DND-41 (cell line): Measurements from ENCODE around the gene TTBK1.

Source experiments
- ATAC-seq: fragments of 200-7000 bp; cut with Tn5 transposase; 3 replicates; pipeline ENCODE4 v1.9.1; 2021; ENCODE audit warnings: low read depth; ENCODE audit not compliant: insufficient read depth
- DNase-seq: peaks from one replicate; pipeline ENCODE4 v3.0.0-alpha.2; 2020
- H2AFZ ChIP-seq: 2 replicates; pipeline ENCODE4 v1.6.0; 2012; ENCODE audit warnings: low read depth, low read length
- H3K27ac ChIP-seq: 2 replicates; pipeline ENCODE4 v1.5.1; 2012; ENCODE audit warnings: low read length, inconsistent platforms
- H3K27me3 ChIP-seq: fragments of 200-600 bp; sonication (generic); 2 replicates; pipeline ENCODE4 v1.6.0; 2012; ENCODE audit warnings: low read length, mild to moderate bottlenecking, inconsistent platforms; ENCODE audit not compliant: insufficient read depth, poor library complexity
- H3K36me3 ChIP-seq: 2 replicates; pipeline ENCODE4 v1.5.1; 2012; ENCODE audit warnings: low read length, inconsistent platforms; ENCODE audit not compliant: insufficient read depth
- H3K4me1 ChIP-seq: 2 replicates; pipeline ENCODE4 v1.5.1; 2012; ENCODE audit warnings: mild to moderate bottlenecking, low read length; ENCODE audit not compliant: insufficient read depth
- H3K4me2 ChIP-seq: 2 replicates; pipeline ENCODE4 v1.6.0; 2012; ENCODE audit warnings: mild to moderate bottlenecking, moderate library complexity, low read length, inconsistent platforms; ENCODE audit not compliant: insufficient read depth
- H3K4me3 ChIP-seq, 2 experiments: fragments of 200-600 bp in 1 of 2; shearing (Covaris generic) in 1 of 2; 2 replicates each; pipeline ENCODE4 v1.5.1; 2012 to 2016; ENCODE audit warnings: inconsistent platforms in 2 of 2, low read length in 2 of 2, mild to moderate bottlenecking in 2 of 2, low read depth in 1 of 2, moderate library complexity in 1 of 2
- H3K79me2 ChIP-seq: 2 replicates; pipeline ENCODE4 v1.6.0; 2012; ENCODE audit warnings: low read length, inconsistent platforms; ENCODE audit not compliant: insufficient read depth
- H3K9ac ChIP-seq: 2 replicates; pipeline ENCODE4 v1.6.0; 2012; ENCODE audit warnings: low read depth, mild to moderate bottlenecking, inconsistent platforms, low read length, moderate library complexity
- H3K9me3 ChIP-seq: 2 replicates; pipeline ENCODE4 v1.5.1; 2012; ENCODE audit warnings: low read length, moderate library complexity, mild to moderate bottlenecking, inconsistent platforms; ENCODE audit not compliant: insufficient read depth, severe bottlenecking
- H4K20me1 ChIP-seq: 2 replicates; pipeline ENCODE4 v1.6.0; 2012; ENCODE audit warnings: low read length; ENCODE audit not compliant: insufficient read depth
- EZH2 ChIP-seq: IDR thresholded peaks from 3 replicates; pipeline ENCODE4 v1.6.1; 2012; ENCODE audit warnings: borderline replicate concordance, low read depth, mild to moderate bottlenecking, moderate library complexity, low read length, inconsistent platforms; ENCODE audit not compliant: severe bottlenecking
- TF ChIP-seq, protein P1 (sequence below): IDR thresholded peaks from 2 replicates; pipeline ENCODE4 v1.5.1; 2012; ENCODE audit warnings: borderline replicate concordance, low read length, moderate library complexity, mild to moderate bottlenecking; ENCODE audit not compliant: poor library complexity, severe bottlenecking; ENCODE audit errors: extremely low read depth

Gene TTBK1

DNA sequence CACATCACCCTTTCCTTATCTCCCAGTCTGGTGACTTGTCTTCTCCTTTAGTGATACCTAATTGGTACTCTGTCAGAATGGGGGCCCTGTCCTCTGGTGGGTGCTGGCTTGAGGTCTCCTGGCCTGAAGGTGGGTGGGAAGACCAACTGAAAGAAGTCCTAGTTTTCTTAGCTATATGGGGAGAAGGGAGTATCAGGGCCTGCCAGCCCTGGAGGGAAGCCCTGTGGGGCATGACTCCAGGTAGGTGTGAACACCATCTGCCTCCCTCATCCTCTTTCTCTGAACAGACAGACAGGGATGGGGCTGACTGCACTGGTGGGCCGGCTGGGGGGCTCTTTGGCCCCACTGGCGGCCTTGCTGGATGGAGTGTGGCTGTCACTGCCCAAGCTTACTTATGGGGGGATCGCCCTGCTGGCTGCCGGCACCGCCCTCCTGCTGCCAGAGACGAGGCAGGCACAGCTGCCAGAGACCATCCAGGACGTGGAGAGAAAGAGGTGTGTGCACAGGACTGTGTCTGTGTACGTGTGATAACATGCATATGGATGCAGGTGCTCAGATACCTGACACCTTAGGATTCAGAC is 60.6 kb downstream of the TTBK1 start:
- no peak overlapping the region for H3K4me2 ChIP-seq
- 0 out of 2 replicates have a peak, but pooled peaks cover 5% of the 10 kb centered on the region for H4K20me1 ChIP-seq
- H3K4me3 ChIP-seq: no peak overlapping the region
- no peak overlapping the region for H3K27ac ChIP-seq
- no peaks in the 10 kb centered on the region for H3K4me1 ChIP-seq
- H2AFZ ChIP-seq: no peak overlapping the region
- no peaks in the 10 kb centered on the region for H3K36me3 ChIP-seq
- no peak overlapping the region for H3K9ac ChIP-seq
- ATAC-seq (no peak), DNase-seq (no peak)
- no peaks in the 10 kb centered on the region for H3K27me3 ChIP-seq
- TF ChIP-seq, protein P1, sequence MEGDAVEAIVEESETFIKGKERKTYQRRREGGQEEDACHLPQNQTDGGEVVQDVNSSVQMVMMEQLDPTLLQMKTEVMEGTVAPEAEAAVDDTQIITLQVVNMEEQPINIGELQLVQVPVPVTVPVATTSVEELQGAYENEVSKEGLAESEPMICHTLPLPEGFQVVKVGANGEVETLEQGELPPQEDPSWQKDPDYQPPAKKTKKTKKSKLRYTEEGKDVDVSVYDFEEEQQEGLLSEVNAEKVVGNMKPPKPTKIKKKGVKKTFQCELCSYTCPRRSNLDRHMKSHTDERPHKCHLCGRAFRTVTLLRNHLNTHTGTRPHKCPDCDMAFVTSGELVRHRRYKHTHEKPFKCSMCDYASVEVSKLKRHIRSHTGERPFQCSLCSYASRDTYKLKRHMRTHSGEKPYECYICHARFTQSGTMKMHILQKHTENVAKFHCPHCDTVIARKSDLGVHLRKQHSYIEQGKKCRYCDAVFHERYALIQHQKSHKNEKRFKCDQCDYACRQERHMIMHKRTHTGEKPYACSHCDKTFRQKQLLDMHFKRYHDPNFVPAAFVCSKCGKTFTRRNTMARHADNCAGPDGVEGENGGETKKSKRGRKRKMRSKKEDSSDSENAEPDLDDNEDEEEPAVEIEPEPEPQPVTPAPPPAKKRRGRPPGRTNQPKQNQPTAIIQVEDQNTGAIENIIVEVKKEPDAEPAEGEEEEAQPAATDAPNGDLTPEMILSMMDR: no peak
- no peak for TF ChIP-seq EZH2
- no peaks in the 10 kb centered on the region for H3K79me2 ChIP-seq
- H3K9me3 ChIP-seq: no peaks in the 10 kb centered on the region

DNA sequence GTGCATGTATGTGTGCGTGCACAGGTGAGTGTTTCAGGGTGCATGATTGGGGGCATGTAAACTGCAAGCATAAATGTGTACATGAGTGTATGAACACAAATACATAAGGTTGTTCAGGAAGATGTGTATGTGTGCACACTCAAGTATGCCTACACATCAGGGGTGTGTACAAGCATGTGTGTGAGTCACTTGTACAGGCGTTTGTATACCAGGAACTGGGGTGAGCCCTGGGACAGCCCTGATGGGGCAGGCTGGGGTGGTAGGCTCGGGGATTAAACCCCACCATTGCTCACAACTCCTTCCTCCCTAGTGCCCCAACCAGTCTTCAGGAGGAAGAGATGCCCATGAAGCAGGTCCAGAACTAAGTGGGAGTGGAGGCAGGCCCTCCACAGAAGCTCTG is 61.1 kb downstream of the TTBK1 start:
- DNase-seq: no peak
- no peaks in the 10 kb centered on the region for H3K27me3 ChIP-seq
- H2AFZ ChIP-seq: no peak overlapping the region
- H3K4me2 ChIP-seq: no peak overlapping the region
- H3K4me1 ChIP-seq: no peaks in the 10 kb centered on the region
- 0 out of 2 replicates have a peak, but pooled peaks cover 5% of the 10 kb centered on the region for H4K20me1 ChIP-seq
- no peak for ATAC-seq
- no peak overlapping the region for H3K4me3 ChIP-seq
- H3K27ac ChIP-seq: no peak overlapping the region
- TF ChIP-seq, protein P1: no peak
- no peak for TF ChIP-seq EZH2
- no peaks in the 10 kb centered on the region for H3K36me3 ChIP-seq
- H3K9ac ChIP-seq: no peak overlapping the region
- no peaks in the 10 kb centered on the region for H3K79me2 ChIP-seq
- no peaks in the 10 kb centered on the region for H3K9me3 ChIP-seq

DNA sequence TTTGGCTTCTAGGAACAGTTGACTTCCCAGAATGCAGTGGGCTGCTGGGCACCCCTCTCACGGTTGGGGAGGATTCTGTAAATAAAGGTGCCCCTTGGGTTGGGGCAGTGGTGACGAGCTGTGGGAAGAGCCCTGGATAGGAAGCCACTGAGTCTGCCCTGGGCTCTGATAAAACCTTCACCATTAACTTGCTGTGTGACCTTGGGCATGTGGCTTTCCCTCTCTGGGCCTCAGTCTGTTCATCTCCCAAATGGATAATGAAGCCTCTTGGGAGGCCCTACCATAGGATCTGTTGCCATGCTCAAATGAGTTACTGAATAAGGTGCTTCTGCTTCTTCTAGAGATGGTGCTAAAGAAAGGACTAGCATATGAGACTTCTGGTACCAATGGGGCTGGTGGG is 61.6 kb downstream of the TTBK1 start:
- TF ChIP-seq EZH2: no peak
- TF ChIP-seq, protein P1: no peak
- Histone ChIP-seq H3K4me1 (no peaks in the 10 kb centered on the region), H3K79me2 (no peaks in the 10 kb centered on the region), H4K20me1 (0 out of 2 replicates have a peak, but pooled peaks cover 5% of the 10 kb centered on the region), H3K4me3 (no peak overlapping the region), H3K36me3 (no peaks in the 10 kb centered on the region), H2AFZ (no peak overlapping the region), H3K27ac (no peak overlapping the region), H3K27me3 (no peaks in the 10 kb centered on the region), H3K9me3 (no peaks in the 10 kb centered on the region), H3K4me2 (no peak overlapping the region), H3K9ac (no peak overlapping the region)
- no peak for ATAC-seq
- no peak for DNase-seq
